Retinal pigment epithelial cell (primary cell): ENCODE results near the gene SAP30BP.

Source experiments
- DNase-seq: peaks from one replicate; pipeline ENCODE4 v3.0.0-alpha.2; 2010; ENCODE audit warnings: low read depth
- H3K4me3 ChIP-seq: 2 replicates; pipeline ENCODE4 v1.5.1; 2011; ENCODE audit warnings: mild to moderate bottlenecking, low read length, control low read depth, moderate library complexity
- CTCF ChIP-seq: conservative IDR thresholded peaks from 2 replicates; pipeline ENCODE4 v1.5.1; 2011; ENCODE audit warnings: low read depth, low read length, control low read depth, inconsistent platforms

The SAP30BP gene

GRCh38 chr17:75684249-75684648, 17.1 kb downstream of the SAP30BP start:
- no peak for TF ChIP-seq CTCF
- no peak for DNase-seq
- no peak overlapping the region for H3K4me3 ChIP-seq

GRCh38 chr17:75684924-75685323, 17.8 kb downstream of the SAP30BP start:
- TF ChIP-seq CTCF: no peak
- no peak overlapping the region for H3K4me3 ChIP-seq
- peak; percentile 90 for DNase-seq

- no peak overlapping the region for H3K4me3 ChIP-seq
- DNase-seq: no peak
- TF ChIP-seq CTCF: no peak
Measured at GRCh38 chr17:75685499-75685898, 18.4 kb downstream of the SAP30BP start.

- no peak overlapping the region for H3K4me3 ChIP-seq
- DNase-seq: peak; percentile 86
- TF ChIP-seq CTCF: no peak
Measured at GRCh38 chr17:75688209-75688825, 21.2 kb downstream of the SAP30BP start.

- no peak for DNase-seq
- H3K4me3 ChIP-seq: no peak overlapping the region
- no peak for TF ChIP-seq CTCF
Measured at GRCh38 chr17:75689441-75689873, 22.3 kb downstream of the SAP30BP start.

- no peak overlapping the region for H3K4me3 ChIP-seq
- no peak for TF ChIP-seq CTCF
- no peak for DNase-seq
Measured at GRCh38 chr17:75691371-75691791, 24.2 kb downstream of the SAP30BP start.

- DNase-seq: no peak
- no peak for TF ChIP-seq CTCF
- no peak overlapping the region for H3K4me3 ChIP-seq
Measured at GRCh38 chr17:75691801-75692626, 24.9 kb downstream of the SAP30BP start.
